ENCODE measurements around the gene GRAMD1C. TPM values are rescaled to one million over a fixed set of nuclear protein-coding genes. Genes with fewer than 3 reads are reported as not detected.

The GRAMD1C gene
- total RNA-seq, 1 donor: 2.2 TPM

GRCh38 chr3:113906568-113907140 lies 68.1 kb downstream of the GRAMD1C start:
- Histone ChIP-seq H3K27ac (ENCODE audit: low read depth, low read length) (no peak overlapping the region), H2AFZ (ENCODE audit: low read length) (no peak overlapping the region), H4K20me1 (ENCODE audit: insufficient read depth, low read length) (no peaks in the 10 kb centered on the region), H3K27me3 (ENCODE audit: insufficient read depth, low read length) (no peaks in the 10 kb centered on the region), H3K79me2 (ENCODE audit: insufficient read depth, low read length) (no peaks in the 10 kb centered on the region), H3K9me3 (ENCODE audit: low read depth, low read length) (no peaks in the 10 kb centered on the region), H3K4me2 (ENCODE audit: insufficient read depth, low read length) (no peak overlapping the region), H3K4me1 (ENCODE audit: insufficient read depth, low read length) (no peaks in the 10 kb centered on the region), H3K36me3 (ENCODE audit: insufficient read depth, low read length) (no peaks in the 10 kb centered on the region), H3K4me3 (ENCODE audit: insufficient read depth, low read length) (no peak overlapping the region)
- no peak for DNase-seq (ENCODE audit: insufficient read length, low spot score, missing footprints)
- TF ChIP-seq CTCF (IDR thresholded peaks at IDR 0.05; ENCODE audit: extremely low read depth, low read depth, low read length): no peak

GRCh38 chr3:113908133-113908532 lies 69.5 kb downstream of the GRAMD1C start:
- DNase-seq (ENCODE audit: insufficient read length, low spot score, missing footprints): no peak
- no peak overlapping the region for H3K4me2 ChIP-seq (ENCODE audit: insufficient read depth, low read length)
- H3K9me3 ChIP-seq (ENCODE audit: low read depth, low read length): no peaks in the 10 kb centered on the region
- no peak for TF ChIP-seq CTCF (IDR thresholded peaks at IDR 0.05; ENCODE audit: extremely low read depth, low read depth, low read length)
- no peaks in the 10 kb centered on the region for H3K36me3 ChIP-seq (ENCODE audit: insufficient read depth, low read length)
- no peak overlapping the region for H3K4me3 ChIP-seq (ENCODE audit: insufficient read depth, low read length)
- H4K20me1 ChIP-seq (ENCODE audit: insufficient read depth, low read length): no peaks in the 10 kb centered on the region
- no peaks in the 10 kb centered on the region for H3K27me3 ChIP-seq (ENCODE audit: insufficient read depth, low read length)
- H3K4me1 ChIP-seq (ENCODE audit: insufficient read depth, low read length): no peaks in the 10 kb centered on the region
- H2AFZ ChIP-seq (ENCODE audit: low read length): no peak overlapping the region
- H3K27ac ChIP-seq (ENCODE audit: low read depth, low read length): no peak overlapping the region
- H3K79me2 ChIP-seq (ENCODE audit: insufficient read depth, low read length): no peaks in the 10 kb centered on the region

GRCh38 chr3:113910966-113911365 lies 72.4 kb downstream of the GRAMD1C start:
- Histone ChIP-seq H3K4me3 (ENCODE audit: insufficient read depth, low read length) (no peak overlapping the region), H3K27ac (ENCODE audit: low read depth, low read length) (no peak overlapping the region), H3K27me3 (ENCODE audit: insufficient read depth, low read length) (no peaks in the 10 kb centered on the region), H3K79me2 (ENCODE audit: insufficient read depth, low read length) (no peaks in the 10 kb centered on the region), H3K4me1 (ENCODE audit: insufficient read depth, low read length) (peaks cover 12% of the 10 kb centered on the region), H3K4me2 (ENCODE audit: insufficient read depth, low read length) (no peak overlapping the region), H3K9me3 (ENCODE audit: low read depth, low read length) (no peaks in the 10 kb centered on the region), H4K20me1 (ENCODE audit: insufficient read depth, low read length) (no peaks in the 10 kb centered on the region), H3K36me3 (ENCODE audit: insufficient read depth, low read length) (no peaks in the 10 kb centered on the region), H2AFZ (ENCODE audit: low read length) (no peak overlapping the region)
- TF ChIP-seq CTCF (IDR thresholded peaks at IDR 0.05; ENCODE audit: extremely low read depth, low read depth, low read length): no peak
- no peak for DNase-seq (ENCODE audit: insufficient read length, low spot score, missing footprints)

GRCh38 chr3:113912552-113913236 lies 74.1 kb downstream of the GRAMD1C start:
- peaks cover 12% of the 10 kb centered on the region for H3K4me1 ChIP-seq (ENCODE audit: insufficient read depth, low read length)
- H2AFZ ChIP-seq (ENCODE audit: low read length): peak overlapping the region; percentile 28
- H3K36me3 ChIP-seq (ENCODE audit: insufficient read depth, low read length): no peaks in the 10 kb centered on the region
- H4K20me1 ChIP-seq (ENCODE audit: insufficient read depth, low read length): no peaks in the 10 kb centered on the region
- no peaks in the 10 kb centered on the region for H3K9me3 ChIP-seq (ENCODE audit: low read depth, low read length)
- H3K27ac ChIP-seq (ENCODE audit: low read depth, low read length): no peak overlapping the region
- peak; percentile 60 for TF ChIP-seq CTCF (IDR thresholded peaks at IDR 0.05; ENCODE audit: extremely low read depth, low read depth, low read length)
- DNase-seq (ENCODE audit: insufficient read length, low spot score, missing footprints): peak; percentile 34
- H3K4me2 ChIP-seq (ENCODE audit: insufficient read depth, low read length): peak overlapping the region; percentile 72
- no peaks in the 10 kb centered on the region for H3K79me2 ChIP-seq (ENCODE audit: insufficient read depth, low read length)
- H3K4me3 ChIP-seq (ENCODE audit: insufficient read depth, low read length): peak overlapping the region; percentile 25
- no peaks in the 10 kb centered on the region for H3K27me3 ChIP-seq (ENCODE audit: insufficient read depth, low read length)
